Mammary epithelial cell (primary cell): ENCODE measurements around the gene TMEM127.

Experiments
- EZH2 ChIP-seq: IDR thresholded peaks from 2 replicates; pipeline ENCODE4 v1.6.1; 2012; ENCODE audit warnings: low read length, inconsistent platforms, borderline replicate concordance
- TF ChIP-seq, protein P1 (sequence below), 2 donors: IDR thresholded peaks in 1 of 2; conservative IDR thresholded peaks in 1 of 2; 2 replicates each; pipeline ENCODE4 v1.5.1; 2011 to 2012; ENCODE audit warnings: inconsistent platforms in 2 of 2, low read length in 2 of 2, mild to moderate bottlenecking in 2 of 2, control low read depth in 1 of 2, low read depth in 1 of 2; ENCODE audit not compliant: insufficient read depth in 1 of 2; ENCODE audit errors: extremely low read depth in 1 of 2

DNA sequence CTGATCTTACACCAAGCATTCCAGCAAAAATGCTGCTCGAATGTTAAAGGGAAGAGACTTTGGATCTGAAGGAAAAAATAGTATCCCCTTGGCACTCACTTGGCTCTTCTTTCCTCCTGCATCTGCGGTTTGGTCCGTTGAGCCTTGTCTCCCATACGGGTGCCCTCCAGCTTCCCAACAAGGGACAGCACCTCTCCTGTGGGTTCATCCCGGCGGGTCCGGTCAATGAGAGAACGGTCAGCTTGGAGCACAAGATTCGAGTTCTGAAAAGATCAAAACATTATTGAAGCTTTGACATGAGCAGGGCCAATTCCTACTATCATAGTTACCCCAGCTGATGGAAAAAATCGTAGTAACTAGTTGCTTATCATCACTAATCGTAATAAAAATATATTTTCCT, 38.8 kb upstream of the TMEM127 start:
- TF ChIP-seq, protein P1, sequence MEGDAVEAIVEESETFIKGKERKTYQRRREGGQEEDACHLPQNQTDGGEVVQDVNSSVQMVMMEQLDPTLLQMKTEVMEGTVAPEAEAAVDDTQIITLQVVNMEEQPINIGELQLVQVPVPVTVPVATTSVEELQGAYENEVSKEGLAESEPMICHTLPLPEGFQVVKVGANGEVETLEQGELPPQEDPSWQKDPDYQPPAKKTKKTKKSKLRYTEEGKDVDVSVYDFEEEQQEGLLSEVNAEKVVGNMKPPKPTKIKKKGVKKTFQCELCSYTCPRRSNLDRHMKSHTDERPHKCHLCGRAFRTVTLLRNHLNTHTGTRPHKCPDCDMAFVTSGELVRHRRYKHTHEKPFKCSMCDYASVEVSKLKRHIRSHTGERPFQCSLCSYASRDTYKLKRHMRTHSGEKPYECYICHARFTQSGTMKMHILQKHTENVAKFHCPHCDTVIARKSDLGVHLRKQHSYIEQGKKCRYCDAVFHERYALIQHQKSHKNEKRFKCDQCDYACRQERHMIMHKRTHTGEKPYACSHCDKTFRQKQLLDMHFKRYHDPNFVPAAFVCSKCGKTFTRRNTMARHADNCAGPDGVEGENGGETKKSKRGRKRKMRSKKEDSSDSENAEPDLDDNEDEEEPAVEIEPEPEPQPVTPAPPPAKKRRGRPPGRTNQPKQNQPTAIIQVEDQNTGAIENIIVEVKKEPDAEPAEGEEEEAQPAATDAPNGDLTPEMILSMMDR (conservative IDR thresholded peaks at IDR 0.05 in 1 of 2, IDR thresholded peaks at IDR 0.05 in 1 of 2; ENCODE audit: extremely low read depth in 1 of 2, insufficient read depth in 1 of 2, low read depth in 1 of 2, low read length in 2 of 2), result no peak
- no peak for TF ChIP-seq EZH2
